HepG2 (cell line): ENCODE results near the gene CCDC88A. TPM values are rescaled to one million over a fixed set of nuclear protein-coding genes. Genes with fewer than 3 reads are reported as not detected.
A peak's percentile ranks its signal among the peaks of the same experiment; 100 is the strongest.

ENCODE experiments used
- ARHGAP35 ChIP-seq: sonication (generic); formaldehyde crosslinking; IDR thresholded peaks from 2 replicates; pipeline ENCODE4 v1.9.0; 2022; ENCODE audit warnings: mild to moderate bottlenecking, inconsistent platforms, moderate library complexity, missing genetic modification reagents, borderline replicate concordance
- BRD4 ChIP-seq: sonication (generic); formaldehyde crosslinking; IDR thresholded peaks from 2 replicates; pipeline ENCODE4 v1.4.0; 2020; ENCODE audit warnings: missing genetic modification reagents
- CCDC6 ChIP-seq: sonication (generic); formaldehyde crosslinking; IDR thresholded peaks from 2 replicates; pipeline ENCODE4 v1.8.1; 2022; ENCODE audit warnings: mild to moderate bottlenecking, missing genetic modification reagents, moderate library complexity
- CSRNP2 ChIP-seq: sonication (generic); formaldehyde crosslinking; conservative IDR thresholded peaks from 2 replicates; pipeline ENCODE4 v1.8.0; 2022; ENCODE audit warnings: low read depth, missing genetic modification reagents
- MLX ChIP-seq: IDR thresholded peaks from 2 replicates; pipeline ENCODE4 v1.6.1; 2016
- POGK ChIP-seq: sonication (generic); formaldehyde crosslinking; conservative IDR thresholded peaks from 2 replicates; pipeline ENCODE4 v1.8.0; 2022; ENCODE audit warnings: mild to moderate bottlenecking, moderate library complexity, missing genetic modification reagents
- POGZ ChIP-seq: sonication (generic); formaldehyde crosslinking; IDR thresholded peaks from 2 replicates; pipeline ENCODE4 v1.4.0; 2020; ENCODE audit warnings: mild to moderate bottlenecking, missing genetic modification reagents
- SNAPC4 ChIP-seq: sonication (generic); formaldehyde crosslinking; IDR thresholded peaks from 2 replicates; pipeline ENCODE4 v1.4.0; 2020; ENCODE audit warnings: mild to moderate bottlenecking, missing genetic modification reagents
- TEAD3 ChIP-seq: optimal IDR thresholded peaks from 2 replicates; pipeline ENCODE3; 2016; ENCODE audit warnings: borderline replicate concordance
- ZGPAT ChIP-seq: IDR thresholded peaks from 2 replicates; pipeline ENCODE4 v1.6.1; 2016; ENCODE audit warnings: mild to moderate bottlenecking
- ZKSCAN8 ChIP-seq: IDR thresholded peaks from 2 replicates; pipeline ENCODE4 v1.6.1; 2016; ENCODE audit warnings: borderline replicate concordance, missing genetic modification reagents, missing compliant biosample characterization
- ZMAT3 ChIP-seq: sonication (generic); formaldehyde crosslinking; conservative IDR thresholded peaks from 2 replicates; pipeline ENCODE4 v1.7.0; 2021; ENCODE audit warnings: missing genetic modification reagents
- ZNF329 ChIP-seq: sonication (generic); formaldehyde crosslinking; IDR thresholded peaks from 2 replicates; pipeline ENCODE4 v1.9.0; 2021; ENCODE audit warnings: low read depth, mild to moderate bottlenecking, missing genetic modification reagents
- ZNF362 ChIP-seq: sonication (generic); formaldehyde crosslinking; IDR thresholded peaks from 2 replicates; pipeline ENCODE4 v1.4.0; 2020; ENCODE audit warnings: missing genetic modification reagents, mild to moderate bottlenecking, borderline replicate concordance
- ZNF776 ChIP-seq: sonication (generic); formaldehyde crosslinking; IDR thresholded peaks from 2 replicates; pipeline ENCODE4 v1.4.0; 2020; ENCODE audit warnings: mild to moderate bottlenecking, missing genetic modification reagents
- polyA plus RNA-seq, 8 experiments: library from polyadenylated mRNA; depleted of rRNA in 3 of 8; stranded (reverse) in 7 of 8; unstranded in 1 of 8; fragments of >200 nt; fragmentation: Illumina TruSeq in 4 of 8; extraction: Trizol in 4 of 8; gene quantifications; 2 replicates each; pipeline versions ENCODE4 v1.2.1 to v1.2.3, GENCODE V29; 2011 to 2016; ENCODE audit warnings: low read depth in 4 of 8, missing spikeins in 1 of 8, mixed read lengths in 1 of 8; ENCODE audit not compliant: insufficient read depth in 1 of 8
- total RNA-seq, 5 experiments: library from RNA; depleted of rRNA; stranded (reverse); fragments of >200 nt; fragmentation: Illumina TruSeq; extraction: Trizol; gene quantifications; 2 replicates each; pipeline ENCODE4 v1.2.3, GENCODE V29; 2016; ENCODE audit warnings: low read depth in 1 of 5

CCDC88A gene
- total and polyA plus RNA-seq, 2 of the 13 experiments (the other 11 are each of a cell fraction or from before 2014, with no cell fraction given): 43.2 to 84.1 TPM

GRCh38 chr2:55282110-55282917, 137.3 kb downstream of the CCDC88A start (continued):
- peak; percentile 83 for TF ChIP-seq SNAPC4 (CRISPR knock-in tag)
- peak; percentile 79 for TF ChIP-seq TEAD3 (CRISPR knock-in tag)
- TF ChIP-seq ZMAT3 (CRISPR knock-in tag): peak; percentile 85
- peak; percentile 93 for TF ChIP-seq ZNF329
- peak; percentile 81 for TF ChIP-seq ZKSCAN8 (CRISPR knock-in tag)
- peak; percentile 95; the same call in 1 of the 2 replicates for TF ChIP-seq ZNF776 (CRISPR knock-in tag)
- TF ChIP-seq ZNF362 (CRISPR knock-in tag): peak; percentile 73; the same call in 1 of the 2 replicates
- peak; percentile 99 for TF ChIP-seq CCDC6 (CRISPR knock-in tag)
- peak; percentile 96; the same call in 1 of the 2 replicates for TF ChIP-seq BRD4 (CRISPR knock-in tag)
- peak; percentile 93 for TF ChIP-seq POGZ (CRISPR knock-in tag)
- peak; percentile 58; the same call in 1 of the 2 replicates for TF ChIP-seq MLX (CRISPR knock-in tag)
- TF ChIP-seq ZGPAT: peak; percentile 96
- no peak for TF ChIP-seq CSRNP2 (CRISPR knock-in tag)
- peak; percentile 94 for TF ChIP-seq POGK (CRISPR knock-in tag)
- TF ChIP-seq ARHGAP35 (CRISPR knock-in tag): peak; percentile 85; the same call in 1 of the 2 replicates
